ENCODE data around the gene SEMA4D. TPM values are rescaled to one million over a fixed set of nuclear protein-coding genes. Genes with fewer than 3 reads are reported as not detected.

The SEMA4D gene
- total and polyA plus RNA-seq, 2 of the 13 experiments (the other 11 are each of a cell fraction or from before 2014, with no cell fraction given): 0.13 to 0.16 TPM

DNA sequence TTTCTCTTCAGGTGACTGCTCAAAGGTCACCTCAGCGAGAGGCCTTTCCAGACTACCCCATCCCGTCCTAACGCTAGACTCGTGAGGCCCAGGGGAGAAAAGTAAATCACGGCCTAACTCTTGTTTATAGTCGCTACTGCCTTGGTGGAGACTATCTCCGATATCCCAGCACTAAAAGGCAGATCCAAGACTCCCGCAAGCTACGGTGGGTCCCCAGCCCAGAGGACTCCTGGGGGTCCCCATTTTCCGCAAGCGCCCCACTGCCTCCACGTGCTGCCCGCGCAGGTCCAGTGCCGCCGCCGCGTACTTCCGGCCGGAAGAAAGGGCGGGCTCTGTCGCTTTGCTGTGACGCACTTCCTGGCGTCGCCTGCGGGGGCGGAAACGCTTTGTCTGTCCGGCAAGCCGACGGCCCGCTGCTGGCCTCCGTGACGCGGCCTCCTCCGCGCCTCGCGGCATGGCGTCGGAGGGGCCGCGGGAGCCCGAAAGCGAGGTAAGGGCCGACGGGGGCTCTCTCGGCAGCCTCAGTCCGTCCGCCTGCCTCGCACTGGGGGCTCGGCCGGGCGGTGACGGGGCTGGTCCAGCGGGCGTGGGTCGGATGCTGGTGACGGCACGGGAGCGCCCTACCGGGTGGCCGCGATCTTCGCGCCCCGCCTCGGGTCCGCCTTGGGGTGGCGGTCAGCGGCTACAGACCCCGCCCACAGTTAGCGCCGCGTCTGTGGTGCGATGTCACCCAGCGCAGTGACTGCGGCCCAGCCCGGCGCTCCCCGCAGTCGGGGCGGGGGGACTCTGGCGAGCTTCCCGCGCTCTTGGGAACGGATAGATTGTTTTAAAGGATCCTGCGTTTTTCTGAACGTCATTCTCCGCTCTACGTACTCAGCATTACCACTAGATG lies 179.5 kb downstream of the SEMA4D start, which contains the start of gene SECISBP2 (continued):
- TF ChIP-seq ISL2 (CRISPR knock-in tag; IDR thresholded peaks at IDR 0.05) (peak; percentile 64), ETV5 (CRISPR knock-in tag; IDR thresholded peaks at IDR 0.05; ENCODE audit: borderline replicate concordance) (peak; percentile 97), PPARG (CRISPR knock-in tag; conservative IDR thresholded peaks at IDR 0.05) (no peak), ZNF274 (CRISPR knock-in tag; IDR thresholded peaks at IDR 0.05) (peak; percentile 91), MXD3 (CRISPR knock-in tag; IDR thresholded peaks at IDR 0.05) (peak; percentile 96), ZNF230 (CRISPR knock-in tag; IDR thresholded peaks at IDR 0.05) (peak; percentile 72; the same call in 1 of the 2 replicates), SMYD3 (CRISPR knock-in tag; IDR thresholded peaks at IDR 0.05) (0 out of 2 replicates have a peak, but pooled peaks have one; percentile 58), SNAI1 (CRISPR knock-in tag; IDR thresholded peaks at IDR 0.05; ENCODE audit: borderline replicate concordance) (no peak; the same call in 1 of the 2 replicates), ZFP62 (CRISPR knock-in tag; IDR thresholded peaks at IDR 0.05) (0 out of 2 replicates have a peak, but pooled peaks have one; percentile 16), ZNF652 (CRISPR knock-in tag; IDR thresholded peaks at IDR 0.05; ENCODE audit: borderline replicate concordance, low read depth) (no peak), HNRNPLL (IDR thresholded peaks at IDR 0.05; ENCODE audit: low read depth, low read length, poor library complexity, severe bottlenecking) (peak; percentile 77), ZNF629 (CRISPR knock-in tag; conservative IDR thresholded peaks at IDR 0.05) (0 out of 2 replicates have a peak, but pooled peaks have one; percentile 27), ZFYVE20 (CRISPR knock-in tag; IDR thresholded peaks at IDR 0.05; ENCODE audit: borderline replicate concordance, low read depth) (0 out of 2 replicates have a peak, but pooled peaks have one; percentile 44), ZKSCAN5 (CRISPR knock-in tag; IDR thresholded peaks at IDR 0.05) (no peak), SP4 (CRISPR knock-in tag; IDR thresholded peaks at IDR 0.05) (peak; percentile 80)
- TF ChIP-seq, protein P1, sequence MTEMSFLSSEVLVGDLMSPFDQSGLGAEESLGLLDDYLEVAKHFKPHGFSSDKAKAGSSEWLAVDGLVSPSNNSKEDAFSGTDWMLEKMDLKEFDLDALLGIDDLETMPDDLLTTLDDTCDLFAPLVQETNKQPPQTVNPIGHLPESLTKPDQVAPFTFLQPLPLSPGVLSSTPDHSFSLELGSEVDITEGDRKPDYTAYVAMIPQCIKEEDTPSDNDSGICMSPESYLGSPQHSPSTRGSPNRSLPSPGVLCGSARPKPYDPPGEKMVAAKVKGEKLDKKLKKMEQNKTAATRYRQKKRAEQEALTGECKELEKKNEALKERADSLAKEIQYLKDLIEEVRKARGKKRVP (CRISPR knock-in tag; IDR thresholded peaks at IDR 0.05): peak in 1 of 2 experiments; percentile 92; a peak in 2 of 4 replicates
- TF ChIP-seq, protein P2, sequence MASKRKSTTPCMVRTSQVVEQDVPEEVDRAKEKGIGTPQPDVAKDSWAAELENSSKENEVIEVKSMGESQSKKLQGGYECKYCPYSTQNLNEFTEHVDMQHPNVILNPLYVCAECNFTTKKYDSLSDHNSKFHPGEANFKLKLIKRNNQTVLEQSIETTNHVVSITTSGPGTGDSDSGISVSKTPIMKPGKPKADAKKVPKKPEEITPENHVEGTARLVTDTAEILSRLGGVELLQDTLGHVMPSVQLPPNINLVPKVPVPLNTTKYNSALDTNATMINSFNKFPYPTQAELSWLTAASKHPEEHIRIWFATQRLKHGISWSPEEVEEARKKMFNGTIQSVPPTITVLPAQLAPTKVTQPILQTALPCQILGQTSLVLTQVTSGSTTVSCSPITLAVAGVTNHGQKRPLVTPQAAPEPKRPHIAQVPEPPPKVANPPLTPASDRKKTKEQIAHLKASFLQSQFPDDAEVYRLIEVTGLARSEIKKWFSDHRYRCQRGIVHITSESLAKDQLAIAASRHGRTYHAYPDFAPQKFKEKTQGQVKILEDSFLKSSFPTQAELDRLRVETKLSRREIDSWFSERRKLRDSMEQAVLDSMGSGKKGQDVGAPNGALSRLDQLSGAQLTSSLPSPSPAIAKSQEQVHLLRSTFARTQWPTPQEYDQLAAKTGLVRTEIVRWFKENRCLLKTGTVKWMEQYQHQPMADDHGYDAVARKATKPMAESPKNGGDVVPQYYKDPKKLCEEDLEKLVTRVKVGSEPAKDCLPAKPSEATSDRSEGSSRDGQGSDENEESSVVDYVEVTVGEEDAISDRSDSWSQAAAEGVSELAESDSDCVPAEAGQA (IDR thresholded peaks at IDR 0.05; ENCODE audit: low read depth): peak; percentile 94
- TF ChIP-seq, protein P2 (CRISPR knock-in tag; IDR thresholded peaks at IDR 0.05; ENCODE audit: borderline replicate concordance): no peak
